Measurements from ENCODE around the gene DLEC1. TPM values are rescaled to one million over a fixed set of nuclear protein-coding genes. Genes with fewer than 3 reads are reported as not detected.

The DLEC1 gene
- total RNA-seq, 1 experiment from 2014 or later = 0.02 TPM

DNA sequence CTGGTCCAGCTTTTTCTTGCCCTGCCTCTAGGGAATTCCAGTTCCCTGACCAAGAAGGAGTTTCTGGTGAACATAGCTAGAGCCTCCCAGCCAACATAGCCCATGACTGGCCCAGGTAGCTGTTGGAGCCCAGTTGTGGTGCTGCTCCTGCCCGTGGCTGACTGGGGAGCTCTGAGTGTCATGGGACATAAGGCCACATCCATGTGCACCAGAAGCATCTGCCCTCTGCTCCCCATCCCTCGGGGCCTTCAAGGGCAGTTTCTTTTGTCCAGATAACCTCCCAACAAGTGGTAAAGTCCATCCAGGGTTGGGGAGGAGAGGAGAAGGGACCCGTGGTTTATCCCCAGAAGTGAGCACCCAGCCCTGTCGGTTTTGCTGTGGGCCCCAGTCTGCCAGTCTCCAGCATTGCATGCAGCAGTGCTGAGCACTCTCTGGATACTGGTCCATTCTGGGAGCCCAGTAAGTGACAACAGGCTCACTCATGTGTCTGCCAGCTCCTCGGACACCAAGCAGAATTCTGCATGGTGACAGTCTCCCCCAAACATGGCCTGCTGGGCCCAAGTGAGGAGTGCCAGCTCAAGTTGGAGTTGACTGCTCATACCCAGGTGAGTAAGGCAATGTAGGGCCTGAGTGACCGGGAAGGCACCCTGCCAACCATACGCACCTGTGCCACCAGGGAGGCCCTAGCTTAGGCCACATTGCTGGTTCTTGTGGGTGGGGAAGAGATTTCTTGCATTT is 69.1 kb downstream of the DLEC1 start:
- no peak for DNase-seq (ENCODE audit: low read depth)

DNA sequence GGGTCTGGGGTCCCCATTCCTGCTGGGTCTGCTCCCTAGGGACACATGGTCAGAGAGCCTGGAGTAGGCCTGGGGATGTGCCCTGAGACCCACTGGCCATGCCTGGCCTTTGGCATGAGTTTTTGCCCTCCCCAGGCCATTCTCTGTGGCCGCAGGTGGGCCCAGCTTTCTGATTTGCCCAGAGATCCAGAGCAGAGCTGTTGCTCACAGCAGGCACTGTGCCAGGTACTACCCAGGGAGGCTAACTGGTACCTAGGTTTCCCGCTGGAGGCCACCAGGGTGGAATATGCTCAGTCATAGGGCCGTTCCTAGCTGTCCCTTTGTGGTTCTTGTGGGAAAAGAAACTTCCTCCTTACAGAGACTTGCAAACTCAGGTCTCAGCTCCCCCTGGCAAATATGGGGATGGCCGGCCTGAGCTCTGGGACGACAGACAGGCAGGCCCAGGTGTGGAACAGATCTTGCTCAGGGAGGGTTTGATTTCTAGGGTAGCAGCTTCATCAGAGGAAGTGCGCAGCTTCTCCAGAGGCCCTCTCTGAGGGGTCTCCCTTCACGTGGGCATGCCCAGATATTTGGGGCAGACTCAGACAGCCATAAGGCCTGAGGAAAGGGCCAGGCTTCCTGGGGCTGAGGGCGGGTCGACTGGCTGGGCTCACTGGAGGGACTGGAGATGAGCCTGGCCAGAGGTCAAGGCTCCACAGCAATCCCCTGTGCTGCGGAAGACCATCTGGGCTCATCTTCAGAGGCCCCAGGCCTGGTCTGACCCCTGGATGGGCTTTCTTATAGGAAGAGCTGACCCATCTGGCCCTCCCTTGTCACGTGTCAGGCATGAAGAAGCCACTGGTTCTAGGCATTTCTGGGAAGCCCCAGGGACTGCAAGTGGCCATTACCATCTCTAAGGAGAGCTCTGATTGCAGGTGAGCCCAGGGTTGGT is 69.9 kb downstream of the DLEC1 start:
- DNase-seq (ENCODE audit: low read depth) = peak; percentile 11

DNA sequence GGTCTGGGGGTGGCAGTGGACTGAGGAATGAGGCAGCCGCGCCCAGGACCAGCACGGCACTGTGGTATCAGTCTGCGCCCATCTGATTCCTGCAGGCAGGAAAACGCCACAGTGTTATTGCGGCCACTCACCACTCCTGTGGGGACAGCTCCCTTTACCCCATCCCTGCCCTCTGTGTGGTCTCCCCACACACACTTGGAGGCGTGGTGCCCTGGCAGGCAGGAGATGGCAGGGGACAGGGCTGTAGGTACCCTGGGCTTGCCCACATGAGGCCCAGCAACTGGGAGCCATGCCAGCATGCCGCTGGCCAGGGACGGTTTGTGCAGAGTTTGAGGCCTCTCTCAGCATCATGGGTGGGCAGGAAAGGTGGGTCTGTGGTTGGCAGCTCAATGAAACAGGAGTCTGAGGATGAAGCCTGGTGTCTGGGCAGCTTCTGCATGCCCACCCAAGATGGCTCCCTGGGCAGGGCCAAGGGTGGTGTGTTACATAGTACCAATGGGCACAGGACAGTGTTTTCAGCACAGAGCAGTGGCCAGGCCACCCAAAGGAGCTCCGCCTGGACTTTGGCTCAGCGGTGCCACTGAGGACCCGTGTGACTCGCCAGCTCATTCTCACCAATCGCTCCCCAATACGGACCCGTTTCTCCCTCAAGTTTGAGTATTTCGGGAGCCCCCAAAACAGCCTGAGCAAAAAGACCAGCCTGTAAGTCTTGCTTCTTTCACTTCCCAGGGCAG is 70.7 kb downstream of the DLEC1 start:
- no peak for DNase-seq (ENCODE audit: low read depth)

DNA sequence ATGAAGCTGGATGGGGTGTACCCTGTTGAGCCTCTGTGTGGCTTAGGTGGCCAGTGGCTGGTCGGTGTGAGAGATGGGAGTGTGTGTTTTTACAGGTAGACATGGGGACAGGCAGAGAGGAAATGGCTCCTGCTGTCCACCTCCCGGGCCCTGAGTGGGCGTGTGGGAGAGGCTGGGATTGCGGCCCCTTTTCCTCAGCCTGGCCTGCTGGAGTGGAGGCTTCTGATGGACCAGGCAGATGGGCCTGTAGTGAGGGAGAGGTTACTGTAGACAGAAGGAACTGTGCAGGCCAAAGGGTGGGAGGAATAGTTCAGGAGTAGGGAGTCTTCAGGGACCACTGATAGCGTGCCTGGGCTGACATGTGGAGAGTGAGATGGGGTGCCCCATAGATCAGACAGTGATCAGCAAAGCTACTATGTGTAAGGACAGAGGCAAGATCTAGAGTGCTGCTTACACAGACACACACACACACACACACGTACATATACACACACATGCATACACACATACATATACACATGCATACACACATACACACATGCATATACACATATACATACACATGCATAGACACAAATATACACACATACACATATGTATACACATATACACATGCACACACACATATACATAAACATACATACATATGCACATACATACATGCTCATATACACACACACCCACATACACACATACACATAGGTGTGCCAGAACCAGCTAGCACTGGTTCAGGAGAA is 71.5 kb downstream of the DLEC1 start:
- DNase-seq (ENCODE audit: low read depth) = no peak

DNA sequence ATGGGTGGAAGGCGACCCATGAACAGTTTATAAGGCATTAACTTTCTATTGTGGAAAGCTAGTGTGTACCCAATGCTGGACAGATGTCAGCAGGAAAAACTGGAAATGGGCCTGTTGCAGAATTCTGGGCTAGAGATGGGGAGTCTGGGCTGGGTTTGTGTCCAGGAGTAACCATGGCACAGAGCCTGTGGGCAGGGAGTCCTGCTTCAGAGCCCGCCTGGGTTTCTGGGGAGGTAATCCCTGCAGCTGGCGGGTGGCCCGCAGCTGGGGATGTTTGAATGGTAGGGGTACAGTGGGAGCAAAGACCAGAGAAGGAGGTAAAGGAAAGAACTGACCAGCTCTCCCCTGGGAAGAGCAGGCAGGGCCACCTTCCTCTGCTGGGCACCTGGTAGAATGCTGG is 72.2 kb downstream of the DLEC1 start:
- no peak for DNase-seq (ENCODE audit: low read depth)

DNA sequence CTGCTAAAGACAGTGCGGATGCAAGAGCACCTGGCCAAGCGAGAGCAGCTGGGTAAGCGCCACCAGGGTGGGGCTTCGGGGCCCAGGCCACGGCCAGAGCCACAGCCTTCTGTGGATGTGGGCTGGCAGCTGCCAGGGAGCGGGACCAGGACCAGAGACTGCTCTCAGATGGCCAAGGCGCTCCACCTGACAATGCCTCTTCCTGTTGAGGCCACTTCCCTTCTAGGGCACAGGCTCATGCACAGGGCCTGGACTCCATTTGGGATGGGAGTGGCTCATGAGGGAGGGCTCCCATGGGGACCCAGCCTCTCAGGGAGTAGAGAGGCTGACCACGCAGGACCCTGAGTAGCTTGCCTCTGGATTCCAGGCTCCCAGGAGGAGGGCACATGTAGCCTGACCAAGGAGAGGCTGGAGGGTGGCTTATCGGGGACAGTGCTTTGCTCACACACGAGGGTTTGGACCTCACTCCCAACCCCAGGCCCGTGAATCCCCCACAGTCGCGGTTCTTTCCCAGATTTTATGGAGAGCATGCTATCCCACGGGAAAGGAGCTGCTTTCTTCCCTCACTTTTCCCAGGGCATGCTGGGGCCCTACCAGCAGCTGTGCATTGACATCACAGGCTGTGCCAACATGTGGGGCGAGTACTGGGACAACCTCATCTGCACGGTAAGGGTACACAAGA is 72.8 kb downstream of the DLEC1 start:
- DNase-seq (ENCODE audit: low read depth) = no peak

DNA sequence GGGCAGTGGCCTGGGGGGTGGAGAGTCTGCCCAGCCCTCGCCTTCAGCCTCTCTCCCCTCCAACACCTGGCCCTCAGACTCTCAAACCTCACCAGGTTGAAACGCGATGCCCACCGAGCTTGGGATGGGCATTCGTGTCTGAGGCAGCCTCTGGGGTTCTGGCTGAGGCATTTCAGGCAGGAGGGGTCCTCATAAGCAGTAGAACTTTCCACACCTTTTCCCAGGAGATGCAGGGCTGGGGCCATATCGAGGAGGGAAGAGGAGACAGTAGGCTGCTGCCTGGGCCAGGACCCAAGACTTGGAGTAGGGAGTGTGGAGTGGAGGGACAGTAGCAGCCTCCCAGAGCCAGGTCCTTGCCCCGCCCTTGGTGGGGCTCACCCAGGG is 73.4 kb downstream of the DLEC1 start:
- DNase-seq (ENCODE audit: low read depth) = no peak

DNA sequence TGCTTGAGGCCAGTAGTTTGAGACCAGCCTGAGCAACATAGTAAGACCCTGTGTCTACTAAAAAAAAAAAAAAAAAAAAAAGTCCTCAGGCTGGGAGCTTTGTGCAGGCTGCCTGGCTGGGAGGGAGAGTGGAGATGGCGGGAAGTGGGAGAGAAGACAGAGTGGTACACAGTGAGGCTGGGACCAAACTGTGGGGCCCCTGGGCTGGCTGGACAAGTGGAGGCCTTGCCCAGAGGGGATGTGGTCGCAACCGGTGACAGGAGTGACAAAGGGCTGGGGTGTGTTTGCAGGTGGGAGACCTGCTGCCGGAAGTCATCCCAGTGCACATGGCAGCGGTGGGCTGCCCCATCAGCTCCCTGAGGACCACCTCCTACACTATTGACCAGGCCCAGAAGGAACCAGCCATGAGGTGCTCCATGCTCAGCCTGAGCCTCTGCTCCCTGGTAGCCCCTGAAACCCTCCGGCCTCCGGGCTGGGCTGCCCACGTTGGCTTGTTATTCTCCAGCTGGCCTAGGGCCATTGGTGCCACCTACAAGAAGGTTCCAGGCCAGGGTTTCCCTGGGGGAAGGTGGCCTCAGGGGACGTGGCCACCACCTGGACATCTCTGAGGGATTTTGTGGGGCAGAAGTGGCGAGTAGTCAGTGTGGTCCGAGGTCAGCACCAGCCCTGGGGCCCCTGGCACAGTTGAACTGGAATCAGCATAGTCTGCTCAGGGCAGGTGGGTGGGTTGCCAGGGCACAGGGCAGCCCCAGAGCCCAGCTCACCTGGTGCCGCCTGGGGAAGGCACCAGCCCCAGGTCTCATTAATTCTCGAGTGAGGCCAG is 75.3 kb downstream of the DLEC1 start:
- no peak for DNase-seq (ENCODE audit: low read depth)

DNA sequence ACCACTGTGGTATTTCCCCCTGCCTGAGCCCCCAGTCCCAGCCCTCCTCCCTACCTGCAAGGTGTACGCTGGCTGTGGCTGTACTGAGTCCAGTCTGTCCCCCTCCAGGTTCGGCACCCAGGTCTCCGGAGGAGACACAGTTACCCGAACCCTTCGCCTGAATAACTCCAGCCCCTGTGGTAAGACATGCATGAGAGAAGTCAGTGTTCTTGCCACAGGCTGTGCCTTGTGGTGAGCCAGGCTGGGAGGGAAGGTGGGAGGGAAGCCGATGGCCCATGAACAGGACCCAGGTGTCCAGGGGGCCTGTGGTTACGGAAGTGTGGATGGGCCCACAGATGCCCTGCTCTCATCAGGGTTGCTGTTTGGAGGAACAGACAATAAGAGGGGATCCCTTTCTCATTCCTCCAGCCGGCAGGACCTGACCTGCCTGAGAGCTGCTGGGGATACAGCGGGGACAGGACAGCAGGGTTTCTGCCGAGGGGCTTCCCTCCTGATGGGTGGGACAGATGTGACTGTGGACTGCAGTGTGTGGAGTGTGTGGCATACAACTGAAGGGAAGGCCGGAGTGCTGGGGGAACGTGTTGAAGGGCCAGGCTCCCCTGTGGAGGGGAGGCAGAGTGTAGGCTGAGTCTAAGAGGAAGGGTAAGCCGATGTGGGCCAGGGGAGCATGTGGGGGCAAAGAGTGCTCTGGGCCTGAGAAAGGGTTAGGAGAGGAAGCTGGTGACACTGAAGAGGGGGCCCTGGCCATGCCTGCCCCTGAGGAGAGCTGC is 76.1 kb downstream of the DLEC1 start:
- no peak for DNase-seq (ENCODE audit: low read depth)

DNA sequence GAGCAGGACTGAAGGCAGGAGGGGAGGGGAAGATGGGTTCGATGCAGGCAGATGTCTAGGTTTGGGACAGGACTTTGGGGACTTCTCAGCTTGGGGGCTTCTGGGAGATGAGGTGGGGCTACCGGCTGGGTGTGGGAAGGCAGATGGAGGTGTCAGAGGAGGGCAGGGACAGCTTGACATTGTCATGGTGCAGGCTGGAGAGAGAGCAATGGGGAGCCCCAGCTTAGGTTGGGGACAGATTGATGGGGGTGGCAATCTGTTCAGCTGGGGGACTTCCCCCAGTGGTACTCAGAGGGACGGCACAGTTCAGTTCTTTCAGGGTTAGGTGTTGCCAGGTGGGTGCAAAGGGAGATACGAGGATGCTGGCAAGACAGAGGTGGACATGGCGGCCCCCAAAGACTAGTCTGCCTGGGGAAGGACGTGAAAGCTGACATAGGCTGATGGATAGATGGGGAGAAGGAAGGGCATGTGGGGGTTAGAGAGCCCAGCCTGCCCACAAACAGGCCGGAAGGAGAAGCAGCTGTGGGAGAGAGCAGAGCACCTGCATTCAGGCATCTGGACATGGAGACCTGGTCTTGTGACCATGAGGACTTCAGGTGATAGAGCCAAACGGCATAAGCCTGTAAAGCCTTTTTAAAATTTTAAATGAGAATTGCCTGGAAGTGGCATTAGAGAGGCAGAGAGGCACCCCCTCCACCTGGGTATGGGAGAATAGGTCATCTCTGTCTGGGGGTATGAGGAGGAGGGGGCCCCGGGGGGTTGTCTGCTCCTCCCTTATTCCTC is 76.8 kb downstream of the DLEC1 start:
- no peak for DNase-seq (ENCODE audit: low read depth)

DNA sequence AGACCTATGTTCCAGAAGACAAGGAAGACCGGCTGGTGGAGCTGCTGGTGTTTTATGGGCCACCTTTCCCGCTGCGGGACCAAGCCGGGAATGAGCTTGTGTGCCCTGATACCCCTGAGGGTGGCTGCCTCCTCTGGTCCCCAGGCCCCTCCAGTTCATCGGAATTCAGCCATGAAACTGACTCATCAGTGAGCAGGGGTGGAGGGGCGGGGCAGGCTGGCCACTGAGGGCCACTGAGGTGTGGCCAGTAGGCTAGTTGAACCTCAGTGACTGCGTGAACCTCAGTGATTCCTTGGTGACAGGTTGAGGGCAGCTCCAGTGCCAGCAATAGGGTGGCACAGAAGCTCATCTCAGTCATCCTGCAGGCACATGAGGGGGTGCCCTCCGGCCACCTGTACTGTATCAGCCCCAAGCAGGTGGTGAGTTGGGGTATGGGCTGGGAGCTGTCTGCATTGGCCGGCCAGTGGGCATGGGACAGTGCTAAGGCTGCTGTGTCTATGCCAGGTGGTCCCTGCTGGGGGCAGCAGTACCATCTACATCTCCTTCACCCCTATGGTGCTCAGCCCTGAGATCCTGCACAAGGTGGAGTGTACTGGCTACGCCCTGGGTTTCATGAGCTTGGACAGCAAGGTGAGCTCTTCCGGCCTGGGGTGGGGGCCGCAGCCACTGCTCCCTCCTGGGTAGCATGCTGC is 77.6 kb downstream of the DLEC1 start:
- DNase-seq (ENCODE audit: low read depth) = peak; percentile 10

DNA sequence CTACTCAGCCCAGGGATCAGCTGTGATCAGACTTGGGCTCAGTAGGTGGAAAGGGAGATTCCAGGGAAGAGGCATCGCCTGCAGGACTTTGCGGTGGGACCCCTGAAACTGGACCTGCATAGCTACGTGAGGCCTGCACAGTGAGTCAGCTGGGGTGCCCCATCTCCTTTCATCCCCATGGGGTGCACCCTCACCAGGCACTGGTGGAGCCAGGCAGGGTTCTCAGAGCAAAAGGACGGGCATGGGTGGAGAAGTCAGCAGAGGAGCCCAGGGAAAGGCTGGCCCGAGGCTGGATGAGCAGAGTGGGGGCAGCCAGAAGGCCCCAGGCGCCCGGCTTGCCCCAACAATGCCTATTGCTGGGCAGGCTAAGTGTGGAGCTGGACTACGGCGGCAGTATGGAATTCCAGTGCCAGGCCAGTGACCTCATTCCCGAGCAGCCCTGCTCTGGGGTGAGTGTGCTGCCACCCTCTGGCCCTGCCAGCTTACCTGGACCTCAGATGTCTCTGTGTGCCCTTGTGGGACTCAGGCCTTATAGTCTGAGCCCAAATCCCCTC is 78.2 kb downstream of the DLEC1 start:
- peak; percentile 46 for DNase-seq (ENCODE audit: low read depth)

DNA sequence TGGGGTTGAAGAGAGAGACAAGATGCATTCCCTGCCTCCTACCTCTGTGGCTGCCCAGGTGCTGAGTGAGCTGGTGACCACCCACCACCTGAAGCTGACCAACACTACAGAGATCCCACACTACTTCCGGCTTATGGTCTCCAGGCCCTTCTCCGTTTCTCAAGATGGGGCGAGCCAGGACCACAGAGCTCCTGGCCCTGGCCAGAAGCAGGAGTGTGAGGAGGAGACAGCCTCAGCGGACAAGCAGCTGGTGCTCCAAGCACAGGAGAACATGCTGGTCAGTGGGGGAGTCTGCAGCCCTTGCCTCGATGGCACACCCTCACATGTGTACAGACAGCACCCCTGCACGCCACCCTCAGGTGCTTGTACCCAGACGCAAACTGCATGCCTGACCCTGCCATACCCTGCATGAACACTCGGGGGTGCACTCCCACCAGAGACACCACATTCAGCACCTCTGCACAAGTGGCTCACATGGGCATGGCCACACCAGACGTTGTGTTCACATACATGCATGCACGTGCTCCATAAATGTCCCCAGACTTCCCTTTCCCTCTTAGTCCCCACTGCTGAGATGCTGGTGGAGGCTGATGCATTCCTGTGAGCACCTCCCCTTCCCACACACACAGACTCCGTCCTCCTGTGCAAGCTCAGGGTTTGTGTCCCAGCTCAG is 78.9 kb downstream of the DLEC1 start:
- DNase-seq (ENCODE audit: low read depth) = peak; percentile 42

DNA sequence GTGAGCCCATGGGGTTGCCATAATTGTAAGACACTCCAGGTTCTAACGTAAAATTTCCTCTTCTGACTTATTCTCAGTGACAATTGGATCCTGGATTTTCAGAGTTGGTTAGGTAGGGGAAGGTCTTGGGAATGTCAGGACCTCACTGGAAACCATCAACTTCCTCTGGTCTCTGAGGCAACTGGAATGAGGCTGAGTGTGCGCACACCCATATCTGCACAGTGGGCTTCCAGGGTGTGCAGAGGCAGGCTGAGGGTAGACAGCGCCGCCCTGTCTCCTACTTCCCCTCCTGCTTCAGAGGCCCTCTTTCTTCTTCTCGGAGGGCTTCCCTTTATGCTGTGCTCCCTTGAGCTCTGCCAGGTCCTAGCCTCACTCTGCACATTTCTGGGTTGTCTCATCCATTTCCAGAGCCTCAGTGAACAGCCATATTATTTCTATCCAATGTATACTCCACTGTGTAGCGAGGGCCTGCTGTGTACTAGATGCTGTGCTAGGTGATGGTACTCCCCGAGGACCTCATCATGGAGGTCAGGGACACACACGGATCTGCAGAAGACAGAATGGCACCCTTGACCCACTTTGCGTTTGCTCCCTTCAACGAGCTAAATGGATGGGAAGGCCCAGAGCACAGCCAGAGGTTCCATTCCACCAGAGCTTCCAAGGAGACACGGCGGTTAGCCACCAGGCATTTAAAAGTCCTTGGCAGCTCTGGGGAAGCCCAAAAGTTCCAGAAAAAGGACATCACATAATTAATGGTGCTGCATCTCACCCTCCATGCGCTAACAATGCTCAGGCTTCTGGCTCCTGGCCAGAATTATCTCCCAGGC is 79.6 kb downstream of the DLEC1 start:
- no peak for DNase-seq (ENCODE audit: low read depth)

DNA sequence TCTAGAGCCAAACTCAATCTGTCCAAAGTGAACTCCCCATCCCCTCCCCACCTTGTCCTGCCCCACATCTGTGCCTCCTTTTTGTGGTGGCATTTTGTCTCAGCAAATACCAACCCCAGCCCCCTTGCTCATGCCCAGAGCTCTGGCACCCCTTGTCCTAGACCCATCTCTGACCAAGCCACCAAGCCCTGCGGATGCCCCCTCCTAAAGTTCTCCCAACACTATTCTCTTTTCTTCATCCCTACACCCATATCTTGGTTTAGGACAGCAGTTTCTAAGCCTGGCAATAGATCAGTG is 80.2 kb downstream of the DLEC1 start:
- DNase-seq (ENCODE audit: low read depth) = no peak
